ENCODE data around the gene STX16. TPM values are rescaled to one million over a fixed set of nuclear protein-coding genes. Genes with fewer than 3 reads are reported as not detected.

Gene STX16, protein sequence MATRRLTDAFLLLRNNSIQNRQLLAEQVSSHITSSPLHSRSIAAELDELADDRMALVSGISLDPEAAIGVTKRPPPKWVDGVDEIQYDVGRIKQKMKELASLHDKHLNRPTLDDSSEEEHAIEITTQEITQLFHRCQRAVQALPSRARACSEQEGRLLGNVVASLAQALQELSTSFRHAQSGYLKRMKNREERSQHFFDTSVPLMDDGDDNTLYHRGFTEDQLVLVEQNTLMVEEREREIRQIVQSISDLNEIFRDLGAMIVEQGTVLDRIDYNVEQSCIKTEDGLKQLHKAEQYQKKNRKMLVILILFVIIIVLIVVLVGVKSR
- total RNA-seq: 10 to 100 TPM; 18.1 to 25.3 (median 22.2) TPM
- long read RNA-seq: 0 reads

- WGBS (ENCODE audit: insufficient coverage, low coverage, low lambda C conversion rate, missing lambda C conversion rate): 0% methylated on average over 9 of the region's 49 CpGs
- peak; percentile 93 to 94 (median 93) for DNase-seq
- Histone ChIP-seq H3K36me3 (no peaks in the 10 kb centered on the region), H3K4me3 (peak within 1 kb of the TSS; percentile 95 to 97 (median 96)), H3K27ac (peak within 1 kb of the TSS; percentile 93 to 95 (median 94)), H3K9me3 (no peaks in the 10 kb centered on the region), H3K27me3 (no peaks in the 10 kb centered on the region), H3K4me1 (peaks cover 0 to 22% (median 4%) of the 10 kb centered on the region in 4 donors)
- intact Hi-C loops (cut with DNase I): no loop called here
- peak; percentile 91 to 96 (median 94) for ATAC-seq
- TF ChIP-seq, protein P1, sequence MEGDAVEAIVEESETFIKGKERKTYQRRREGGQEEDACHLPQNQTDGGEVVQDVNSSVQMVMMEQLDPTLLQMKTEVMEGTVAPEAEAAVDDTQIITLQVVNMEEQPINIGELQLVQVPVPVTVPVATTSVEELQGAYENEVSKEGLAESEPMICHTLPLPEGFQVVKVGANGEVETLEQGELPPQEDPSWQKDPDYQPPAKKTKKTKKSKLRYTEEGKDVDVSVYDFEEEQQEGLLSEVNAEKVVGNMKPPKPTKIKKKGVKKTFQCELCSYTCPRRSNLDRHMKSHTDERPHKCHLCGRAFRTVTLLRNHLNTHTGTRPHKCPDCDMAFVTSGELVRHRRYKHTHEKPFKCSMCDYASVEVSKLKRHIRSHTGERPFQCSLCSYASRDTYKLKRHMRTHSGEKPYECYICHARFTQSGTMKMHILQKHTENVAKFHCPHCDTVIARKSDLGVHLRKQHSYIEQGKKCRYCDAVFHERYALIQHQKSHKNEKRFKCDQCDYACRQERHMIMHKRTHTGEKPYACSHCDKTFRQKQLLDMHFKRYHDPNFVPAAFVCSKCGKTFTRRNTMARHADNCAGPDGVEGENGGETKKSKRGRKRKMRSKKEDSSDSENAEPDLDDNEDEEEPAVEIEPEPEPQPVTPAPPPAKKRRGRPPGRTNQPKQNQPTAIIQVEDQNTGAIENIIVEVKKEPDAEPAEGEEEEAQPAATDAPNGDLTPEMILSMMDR (IDR thresholded peaks at IDR 0.05): peak; percentile 51 to 60 (median 56)
- TF ChIP-seq POLR2A (IDR thresholded peaks at IDR 0.05): peak; percentile 75
Measured at GRCh38 chr20:58650776-58651558, at the start of gene STX16. STX16 (plus strand) TSS chr20:58651283; CDS start chr20:58652007, 724 bp downstream.

GRCh38 chr20:58602124-58602523 is 49.0 kb upstream of the STX16 start:
- WGBS (ENCODE audit: insufficient coverage, low coverage, low lambda C conversion rate, missing lambda C conversion rate): 95% methylated on average over 5 of the region's 5 CpGs
- TF ChIP-seq, protein P1 (IDR thresholded peaks at IDR 0.05): no peak
- TF ChIP-seq POLR2A (IDR thresholded peaks at IDR 0.05): no peak
- H3K4me1 ChIP-seq: peaks cover 0 to 16% (median 8%) of the 10 kb centered on the region in 4 donors
- H3K9me3 ChIP-seq: no peaks in the 10 kb centered on the region
- no peaks in the 10 kb centered on the region for H3K27me3 ChIP-seq
- H3K4me3 ChIP-seq: no peak overlapping the region
- DNase-seq: no peak
- intact Hi-C loops (cut with DNase I): no loop called here
- no peak for ATAC-seq
- no peak overlapping the region for H3K27ac ChIP-seq
- H3K36me3 ChIP-seq: no peaks in the 10 kb centered on the region

GRCh38 chr20:58603721-58604120 is 47.4 kb upstream of the STX16 start:
- Histone ChIP-seq H3K27me3 (no peaks in the 10 kb centered on the region), H3K9me3 (no peaks in the 10 kb centered on the region), H3K27ac (no peak overlapping the region), H3K4me1 (peaks cover 0 to 16% (median 8%) of the 10 kb centered on the region in 4 donors), H3K4me3 (no peak overlapping the region), H3K36me3 (no peaks in the 10 kb centered on the region)
- intact Hi-C loops (cut with DNase I): no loop called here
- no peak for ATAC-seq
- no peak for TF ChIP-seq POLR2A (IDR thresholded peaks at IDR 0.05)
- TF ChIP-seq, protein P1 (IDR thresholded peaks at IDR 0.05): no peak
- WGBS (ENCODE audit: insufficient coverage, low coverage, low lambda C conversion rate, missing lambda C conversion rate): 93% methylated on average over 2 of the region's 2 CpGs
- DNase-seq: no peak

GRCh38 chr20:58604128-58604881 is 46.8 kb upstream of the STX16 start:
- 69% methylated on average over 4 of the region's 19 CpGs for WGBS (ENCODE audit: insufficient coverage, low coverage, low lambda C conversion rate, missing lambda C conversion rate)
- Histone ChIP-seq H3K27me3 (no peaks in the 10 kb centered on the region), H3K36me3 (no peaks in the 10 kb centered on the region), H3K27ac (no peak overlapping the region), H3K9me3 (no peaks in the 10 kb centered on the region), H3K4me3 (no peak overlapping the region), H3K4me1 (peaks cover 0 to 16% (median 8%) of the 10 kb centered on the region in 4 donors)
- ATAC-seq (no peak), DNase-seq (no peak)
- intact Hi-C loops (cut with DNase I): no loop called here
- TF ChIP-seq POLR2A (IDR thresholded peaks at IDR 0.05): no peak
- TF ChIP-seq, protein P1 (IDR thresholded peaks at IDR 0.05): no peak
